Nephron (organoid): ENCODE data around the gene ADARB2.

Source experiments
- H3K27ac Mint-ChIP-seq, 3 experiments: 2 replicates each; pipeline ENCODE4 v1.8.0; 2020; ENCODE audit warnings: mixed read lengths in 3 of 3, mild to moderate bottlenecking in 2 of 3, moderate library complexity in 1 of 3
- H3K27me3 Mint-ChIP-seq: 2 replicates; pipeline ENCODE4 v1.8.0; 2021; ENCODE audit warnings: low read depth, mild to moderate bottlenecking, moderate library complexity, mixed read lengths
- H3K36me3 Mint-ChIP-seq: 2 replicates; pipeline ENCODE4 v1.8.0; 2020; ENCODE audit warnings: low read depth, mixed read lengths
- H3K4me1 Mint-ChIP-seq: 2 replicates; pipeline ENCODE4 v1.8.0; 2020; ENCODE audit warnings: mixed read lengths
- H3K4me3 Mint-ChIP-seq, 3 experiments: 2 replicates each; pipeline ENCODE4 v1.8.0; 2020; ENCODE audit warnings: mild to moderate bottlenecking in 3 of 3, mixed read lengths in 3 of 3, moderate library complexity in 2 of 3
- H3K9me3 Mint-ChIP-seq: 2 replicates; pipeline ENCODE4 v1.8.0; 2020; ENCODE audit warnings: mixed read lengths
- TF ChIP-seq, protein P1 (sequence below), 3 experiments: fragments of 200-600 bp; sonication (generic); IDR thresholded peaks; one replicate each; pipeline ENCODE4 v1.5.0; 2021; ENCODE audit warnings: antibody characterized with exemption in 3 of 3; ENCODE audit not compliant: unreplicated experiment in 3 of 3

Gene ADARB2

DNA sequence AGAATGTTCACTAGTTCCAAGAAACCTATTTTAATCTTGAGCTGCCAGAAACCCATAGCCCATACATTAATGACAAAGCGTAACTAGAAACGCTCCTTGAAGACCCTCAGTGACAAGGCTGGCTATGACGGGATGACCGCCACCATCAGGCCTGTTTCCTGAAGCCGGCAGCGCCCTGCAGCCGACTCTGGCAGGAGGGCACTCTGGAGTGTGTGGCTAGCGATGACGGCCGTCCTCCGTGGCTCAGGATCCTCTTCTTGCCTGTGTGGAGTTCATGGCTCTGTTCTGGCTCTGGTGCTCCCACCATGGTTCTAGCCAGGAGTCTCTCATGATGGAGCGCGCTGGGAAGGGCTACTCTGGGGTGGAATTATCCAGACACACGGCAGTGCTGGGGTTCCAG, 224.1 kb downstream of the ADARB2 start:
- H3K4me1 Mint-ChIP-seq, result peaks cover 16% of the 10 kb centered on the region
- TF ChIP-seq, protein P1, sequence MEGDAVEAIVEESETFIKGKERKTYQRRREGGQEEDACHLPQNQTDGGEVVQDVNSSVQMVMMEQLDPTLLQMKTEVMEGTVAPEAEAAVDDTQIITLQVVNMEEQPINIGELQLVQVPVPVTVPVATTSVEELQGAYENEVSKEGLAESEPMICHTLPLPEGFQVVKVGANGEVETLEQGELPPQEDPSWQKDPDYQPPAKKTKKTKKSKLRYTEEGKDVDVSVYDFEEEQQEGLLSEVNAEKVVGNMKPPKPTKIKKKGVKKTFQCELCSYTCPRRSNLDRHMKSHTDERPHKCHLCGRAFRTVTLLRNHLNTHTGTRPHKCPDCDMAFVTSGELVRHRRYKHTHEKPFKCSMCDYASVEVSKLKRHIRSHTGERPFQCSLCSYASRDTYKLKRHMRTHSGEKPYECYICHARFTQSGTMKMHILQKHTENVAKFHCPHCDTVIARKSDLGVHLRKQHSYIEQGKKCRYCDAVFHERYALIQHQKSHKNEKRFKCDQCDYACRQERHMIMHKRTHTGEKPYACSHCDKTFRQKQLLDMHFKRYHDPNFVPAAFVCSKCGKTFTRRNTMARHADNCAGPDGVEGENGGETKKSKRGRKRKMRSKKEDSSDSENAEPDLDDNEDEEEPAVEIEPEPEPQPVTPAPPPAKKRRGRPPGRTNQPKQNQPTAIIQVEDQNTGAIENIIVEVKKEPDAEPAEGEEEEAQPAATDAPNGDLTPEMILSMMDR (IDR thresholded peaks at IDR 0.05; ENCODE audit: unreplicated experiment in 3 of 3), result no peak
- no peaks in the 10 kb centered on the region for H3K36me3 Mint-ChIP-seq
- H3K4me3 Mint-ChIP-seq, result no peak overlapping the region
- no peaks in the 10 kb centered on the region for H3K9me3 Mint-ChIP-seq
- no peak overlapping the region for H3K27ac Mint-ChIP-seq
- peaks cover 25% of the 10 kb centered on the region for H3K27me3 Mint-ChIP-seq

DNA sequence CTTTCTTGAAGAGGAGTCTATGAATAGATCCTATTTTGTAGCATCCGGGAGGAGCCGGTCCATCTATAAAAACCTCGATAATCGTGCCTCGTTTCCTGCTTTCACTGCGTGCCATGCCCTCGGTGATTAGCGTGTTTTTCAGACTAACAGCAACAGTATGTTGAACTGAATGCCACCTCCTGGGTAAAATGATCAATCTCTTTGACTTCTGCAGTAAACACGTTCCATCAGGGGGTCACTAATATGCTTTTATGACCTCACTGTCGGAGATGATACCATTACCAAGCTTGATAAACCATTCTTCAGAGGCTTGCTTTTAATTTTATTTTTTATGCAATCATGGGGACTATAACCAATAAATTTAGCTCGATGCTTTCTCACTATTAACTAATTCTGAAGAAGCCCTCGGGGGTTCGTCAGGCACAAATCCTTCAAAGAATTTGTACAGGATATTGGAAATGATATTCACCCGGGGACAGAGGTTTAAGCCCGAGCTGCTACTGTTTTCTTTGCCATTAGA, 228.3 kb downstream of the ADARB2 start:
- no peaks in the 10 kb centered on the region for H3K36me3 Mint-ChIP-seq
- peaks cover 32% of the 10 kb centered on the region for H3K27me3 Mint-ChIP-seq
- peaks cover 3% of the 10 kb centered on the region for H3K9me3 Mint-ChIP-seq
- no peak overlapping the region for H3K4me3 Mint-ChIP-seq
- H3K4me1 Mint-ChIP-seq, result peaks cover 5% of the 10 kb centered on the region
- TF ChIP-seq, protein P1 (IDR thresholded peaks at IDR 0.05; ENCODE audit: unreplicated experiment in 3 of 3), result no peak
- no peak overlapping the region for H3K27ac Mint-ChIP-seq

DNA sequence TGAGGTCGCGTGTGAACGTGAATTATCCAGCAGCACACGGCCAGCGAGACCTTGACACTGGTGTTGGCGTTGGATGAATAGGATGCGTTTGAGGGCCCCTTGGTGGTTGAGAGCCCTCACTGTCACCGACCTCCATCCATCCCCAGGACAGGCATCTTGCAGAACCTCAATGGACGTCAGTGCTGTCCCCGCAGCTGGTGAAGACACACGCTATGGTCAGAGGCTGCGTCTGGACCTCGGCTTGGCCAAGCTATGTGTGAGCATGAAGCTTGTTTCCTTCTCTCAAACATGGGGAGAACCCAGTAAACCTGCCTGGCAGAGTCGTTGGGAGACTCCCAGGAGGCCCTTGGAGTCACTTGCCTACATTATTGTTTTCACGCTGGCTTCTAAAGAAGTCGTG, 229.2 kb downstream of the ADARB2 start:
- Mint-ChIP-seq H3K36me3 (no peaks in the 10 kb centered on the region), H3K4me3 (no peak overlapping the region), H3K4me1 (peaks cover 5% of the 10 kb centered on the region), H3K9me3 (peaks cover 3% of the 10 kb centered on the region), H3K27ac (no peak overlapping the region), H3K27me3 (peaks cover 27% of the 10 kb centered on the region)
- TF ChIP-seq, protein P1 (IDR thresholded peaks at IDR 0.05; ENCODE audit: unreplicated experiment in 3 of 3), result no peak

DNA sequence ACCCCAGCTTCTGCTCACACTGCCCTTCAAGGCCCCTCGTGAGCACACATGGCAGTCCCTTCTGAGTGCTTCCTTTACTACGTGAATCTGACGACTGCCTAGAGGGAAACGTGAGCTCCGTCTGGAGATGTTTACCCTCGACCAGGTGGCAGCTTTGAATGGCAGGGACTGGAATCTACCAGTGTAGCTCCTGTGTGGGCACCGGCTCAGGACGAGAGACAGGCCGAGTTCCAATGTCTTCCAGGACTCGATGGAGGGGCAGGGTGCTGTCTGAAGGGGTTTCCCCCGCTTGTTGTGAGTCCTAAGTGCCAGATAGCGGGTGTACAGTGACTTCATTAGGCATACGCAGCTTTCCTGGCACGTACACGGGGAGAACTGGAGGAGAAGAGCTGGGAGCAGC, 229.9 kb downstream of the ADARB2 start:
- Mint-ChIP-seq H3K36me3 (no peaks in the 10 kb centered on the region), H3K9me3 (peaks cover 3% of the 10 kb centered on the region), H3K4me1 (peaks cover 5% of the 10 kb centered on the region), H3K4me3 (no peak overlapping the region), H3K27ac (no peak overlapping the region), H3K27me3 (peaks cover 27% of the 10 kb centered on the region)
- TF ChIP-seq, protein P1 (IDR thresholded peaks at IDR 0.05; ENCODE audit: unreplicated experiment in 3 of 3), result no peak

DNA sequence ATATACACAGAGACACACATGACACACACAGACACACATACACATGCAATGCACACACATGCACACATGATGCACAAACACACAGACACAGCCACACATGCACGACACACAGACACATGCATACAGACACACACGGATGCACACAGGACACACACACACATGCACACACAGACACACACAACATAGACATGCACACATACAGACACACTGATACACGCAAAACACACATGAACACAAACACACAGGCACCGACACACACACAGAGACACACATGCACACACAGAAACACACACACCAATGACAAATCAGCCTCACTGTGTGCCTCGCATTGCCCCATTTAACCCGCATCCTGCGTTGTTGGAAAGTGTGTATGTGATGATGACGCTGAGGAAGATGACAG, 232.4 kb downstream of the ADARB2 start:
- H3K27ac Mint-ChIP-seq, result no peak overlapping the region
- no peak overlapping the region for H3K4me3 Mint-ChIP-seq
- TF ChIP-seq, protein P1 (IDR thresholded peaks at IDR 0.05; ENCODE audit: unreplicated experiment in 3 of 3), result no peak
- H3K4me1 Mint-ChIP-seq, result peaks cover 5% of the 10 kb centered on the region
- H3K9me3 Mint-ChIP-seq, result peaks cover 3% of the 10 kb centered on the region
- H3K27me3 Mint-ChIP-seq, result peaks cover 23% of the 10 kb centered on the region
- no peaks in the 10 kb centered on the region for H3K36me3 Mint-ChIP-seq

DNA sequence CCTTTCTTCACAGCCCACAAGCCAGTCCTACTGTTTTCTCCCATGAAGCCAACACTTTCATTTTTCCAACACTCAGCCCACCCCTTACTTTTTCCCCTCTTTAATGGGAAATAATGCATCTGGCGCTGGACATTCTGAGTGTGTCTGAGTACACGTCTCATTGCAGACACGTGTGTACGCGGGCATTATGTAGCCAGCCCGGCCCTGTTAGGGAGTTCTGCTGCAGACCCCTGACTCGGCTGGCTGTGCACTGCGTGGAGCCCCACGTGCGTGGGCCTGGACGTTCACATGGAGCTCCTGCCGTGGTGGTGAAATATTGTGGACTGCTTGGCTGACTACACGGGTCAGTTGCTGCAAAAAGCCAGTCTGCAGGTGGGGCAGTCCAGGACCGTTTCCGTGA, 233.0 kb downstream of the ADARB2 start:
- Mint-ChIP-seq H3K4me1 (peaks cover under 1% of the 10 kb centered on the region), H3K4me3 (no peak overlapping the region), H3K27me3 (peaks cover 23% of the 10 kb centered on the region), H3K36me3 (no peaks in the 10 kb centered on the region), H3K9me3 (peaks cover 3% of the 10 kb centered on the region), H3K27ac (no peak overlapping the region)
- TF ChIP-seq, protein P1 (IDR thresholded peaks at IDR 0.05; ENCODE audit: unreplicated experiment in 3 of 3), result no peak
